Neural crest cell (in vitro differentiated cells): ENCODE results near the gene SLC38A8. TPM values are rescaled to one million over a fixed set of nuclear protein-coding genes. Genes with fewer than 3 reads are reported as not detected.

ENCODE experiments used
- DNase-seq: peaks from one replicate; pipeline ENCODE4 v3.0.0; 2021; ENCODE audit warnings: low read depth, mixed read lengths, low spot score
- H3K27ac Mint-ChIP-seq: one replicate; pipeline ENCODE4 v1.8.0; 2021; ENCODE audit warnings: mild to moderate bottlenecking, mixed read lengths; ENCODE audit not compliant: unreplicated experiment
- H3K27me3 Mint-ChIP-seq: 2 replicates; pipeline ENCODE4 v1.8.0; 2021; ENCODE audit warnings: low read depth, mild to moderate bottlenecking, mixed read lengths
- H3K36me3 Mint-ChIP-seq: 2 replicates; pipeline ENCODE4 v1.8.0; 2021; ENCODE audit warnings: low read depth, mild to moderate bottlenecking, mixed read lengths
- H3K4me1 Mint-ChIP-seq: 2 replicates; pipeline ENCODE4 v1.8.0; 2021; ENCODE audit warnings: mixed read lengths
- H3K4me3 Mint-ChIP-seq: one replicate; pipeline ENCODE4 v1.8.0; 2021; ENCODE audit warnings: mild to moderate bottlenecking, mixed read lengths
- H3K9me3 Mint-ChIP-seq: 2 replicates; pipeline ENCODE4 v1.8.0; 2021; ENCODE audit warnings: mixed read lengths
- total RNA-seq: library from RNA; stranded (reverse); gene quantifications from 2 replicates; pipeline ENCODE4 v1.2.1, GENCODE V29; 2021
- TF ChIP-seq, protein P1 (sequence below): fragments of 200-600 bp; sonication (generic); conservative IDR thresholded peaks from 2 replicates; pipeline ENCODE4 v1.5.0; 2021; ENCODE audit warnings: antibody characterized with exemption, mild to moderate bottlenecking

Gene SLC38A8
- total RNA-seq, 1 donor from 2014 or later = not detected

DNA sequence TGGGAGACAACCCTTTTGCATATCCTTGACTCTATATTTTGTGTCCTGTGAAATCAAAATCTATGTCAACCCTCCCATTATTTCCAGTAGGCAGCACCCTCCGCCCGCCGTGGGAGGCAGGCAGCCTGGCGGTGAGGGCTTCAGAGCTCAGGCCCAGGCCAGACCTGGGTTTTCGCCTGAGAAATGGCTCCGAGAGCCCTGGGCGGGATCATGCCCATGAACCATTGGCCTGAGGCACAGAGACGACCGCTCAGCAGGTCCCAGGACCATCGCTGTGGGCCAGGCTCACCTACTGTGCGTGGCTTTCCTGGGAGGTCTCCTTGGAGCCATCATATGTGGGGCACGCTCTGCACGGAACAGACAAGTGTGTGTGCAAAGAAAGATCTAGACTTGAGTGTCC lies 6.3 kb upstream of the SLC38A8 start:
- no peak for DNase-seq
- Mint-ChIP-seq H3K27ac (no peak overlapping the region), H3K36me3 (peaks cover 2% of the 10 kb centered on the region), H3K4me3 (no peak overlapping the region), H3K4me1 (peaks cover 22% of the 10 kb centered on the region), H3K9me3 (no peaks in the 10 kb centered on the region), H3K27me3 (peaks cover 3% of the 10 kb centered on the region)
- TF ChIP-seq, protein P1, sequence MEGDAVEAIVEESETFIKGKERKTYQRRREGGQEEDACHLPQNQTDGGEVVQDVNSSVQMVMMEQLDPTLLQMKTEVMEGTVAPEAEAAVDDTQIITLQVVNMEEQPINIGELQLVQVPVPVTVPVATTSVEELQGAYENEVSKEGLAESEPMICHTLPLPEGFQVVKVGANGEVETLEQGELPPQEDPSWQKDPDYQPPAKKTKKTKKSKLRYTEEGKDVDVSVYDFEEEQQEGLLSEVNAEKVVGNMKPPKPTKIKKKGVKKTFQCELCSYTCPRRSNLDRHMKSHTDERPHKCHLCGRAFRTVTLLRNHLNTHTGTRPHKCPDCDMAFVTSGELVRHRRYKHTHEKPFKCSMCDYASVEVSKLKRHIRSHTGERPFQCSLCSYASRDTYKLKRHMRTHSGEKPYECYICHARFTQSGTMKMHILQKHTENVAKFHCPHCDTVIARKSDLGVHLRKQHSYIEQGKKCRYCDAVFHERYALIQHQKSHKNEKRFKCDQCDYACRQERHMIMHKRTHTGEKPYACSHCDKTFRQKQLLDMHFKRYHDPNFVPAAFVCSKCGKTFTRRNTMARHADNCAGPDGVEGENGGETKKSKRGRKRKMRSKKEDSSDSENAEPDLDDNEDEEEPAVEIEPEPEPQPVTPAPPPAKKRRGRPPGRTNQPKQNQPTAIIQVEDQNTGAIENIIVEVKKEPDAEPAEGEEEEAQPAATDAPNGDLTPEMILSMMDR = no peak

DNA sequence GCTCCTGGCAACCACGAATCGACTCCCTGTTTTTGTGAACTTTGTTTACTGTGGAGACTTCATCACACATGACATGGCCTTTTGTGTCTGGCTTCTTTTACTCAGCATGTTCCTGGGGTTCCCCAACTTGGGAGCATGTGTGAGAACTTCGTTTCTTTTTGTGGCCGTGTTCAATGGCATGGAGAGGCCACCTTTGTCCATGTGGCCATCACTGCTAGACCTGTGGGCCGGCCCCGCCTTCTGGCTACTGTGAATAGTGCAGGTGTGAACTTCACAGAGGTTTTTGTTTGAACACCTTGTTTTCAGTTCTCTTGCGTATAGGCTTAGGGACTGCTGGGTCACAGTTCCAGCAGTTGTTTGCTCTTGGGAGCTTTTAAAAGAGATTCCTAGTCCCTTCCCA lies 5.7 kb upstream of the SLC38A8 start:
- H3K4me3 Mint-ChIP-seq = no peak overlapping the region
- peaks cover 3% of the 10 kb centered on the region for H3K27me3 Mint-ChIP-seq
- peaks cover 2% of the 10 kb centered on the region for H3K36me3 Mint-ChIP-seq
- TF ChIP-seq, protein P1 = peak; percentile 47
- no peaks in the 10 kb centered on the region for H3K9me3 Mint-ChIP-seq
- no peak for DNase-seq
- H3K27ac Mint-ChIP-seq = no peak overlapping the region
- H3K4me1 Mint-ChIP-seq = peaks cover 28% of the 10 kb centered on the region

DNA sequence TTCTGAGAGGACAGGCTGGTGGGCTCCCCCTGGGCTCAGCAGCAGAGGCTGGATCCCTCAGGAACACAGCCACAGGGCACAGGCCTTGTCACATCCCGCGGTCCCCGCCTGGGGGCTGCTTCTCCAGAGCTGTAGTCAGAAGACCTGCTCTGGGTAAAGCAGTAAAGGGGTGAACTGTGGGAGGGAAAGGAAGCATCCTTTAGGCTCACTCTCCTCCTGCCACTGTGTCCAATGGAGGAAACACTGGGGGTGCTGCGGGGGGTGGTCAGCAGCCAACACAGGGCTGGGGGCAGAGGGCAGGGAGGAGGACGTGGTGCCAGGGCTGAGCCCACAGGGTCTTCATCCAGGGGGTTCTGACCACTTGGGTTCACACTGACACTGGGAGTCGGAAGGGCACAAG lies 5.0 kb upstream of the SLC38A8 start:
- TF ChIP-seq, protein P1 = no peak
- Mint-ChIP-seq H3K4me3 (no peak overlapping the region), H3K27me3 (peaks cover 3% of the 10 kb centered on the region), H3K9me3 (no peaks in the 10 kb centered on the region), H3K27ac (no peak overlapping the region), H3K4me1 (peaks cover 26% of the 10 kb centered on the region), H3K36me3 (no peaks in the 10 kb centered on the region)
- DNase-seq = no peak

DNA sequence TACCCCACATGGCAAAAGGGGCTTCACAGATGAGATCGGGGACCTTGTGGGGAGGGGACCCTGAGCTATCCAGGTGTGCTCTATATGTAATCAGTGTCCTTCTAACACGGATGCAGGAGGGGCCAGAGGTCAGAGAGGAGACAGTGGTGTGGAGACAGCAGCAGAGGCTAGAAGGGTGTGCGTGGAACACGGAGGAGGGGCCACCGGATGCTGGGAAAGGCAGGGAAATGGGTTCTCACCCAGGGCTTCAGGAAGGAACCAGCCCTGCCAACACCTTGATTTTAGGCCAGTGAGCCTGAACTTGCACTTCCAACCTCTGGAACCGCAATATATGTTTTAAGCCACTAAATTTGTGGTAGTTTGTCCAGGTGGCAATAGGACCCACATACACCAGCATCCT lies 4.6 kb upstream of the SLC38A8 start:
- DNase-seq = no peak
- Mint-ChIP-seq H3K9me3 (no peaks in the 10 kb centered on the region), H3K4me1 (peaks cover 22% of the 10 kb centered on the region), H3K27me3 (peaks cover 3% of the 10 kb centered on the region), H3K36me3 (no peaks in the 10 kb centered on the region), H3K27ac (no peak overlapping the region), H3K4me3 (no peak overlapping the region)
- TF ChIP-seq, protein P1 = no peak

DNA sequence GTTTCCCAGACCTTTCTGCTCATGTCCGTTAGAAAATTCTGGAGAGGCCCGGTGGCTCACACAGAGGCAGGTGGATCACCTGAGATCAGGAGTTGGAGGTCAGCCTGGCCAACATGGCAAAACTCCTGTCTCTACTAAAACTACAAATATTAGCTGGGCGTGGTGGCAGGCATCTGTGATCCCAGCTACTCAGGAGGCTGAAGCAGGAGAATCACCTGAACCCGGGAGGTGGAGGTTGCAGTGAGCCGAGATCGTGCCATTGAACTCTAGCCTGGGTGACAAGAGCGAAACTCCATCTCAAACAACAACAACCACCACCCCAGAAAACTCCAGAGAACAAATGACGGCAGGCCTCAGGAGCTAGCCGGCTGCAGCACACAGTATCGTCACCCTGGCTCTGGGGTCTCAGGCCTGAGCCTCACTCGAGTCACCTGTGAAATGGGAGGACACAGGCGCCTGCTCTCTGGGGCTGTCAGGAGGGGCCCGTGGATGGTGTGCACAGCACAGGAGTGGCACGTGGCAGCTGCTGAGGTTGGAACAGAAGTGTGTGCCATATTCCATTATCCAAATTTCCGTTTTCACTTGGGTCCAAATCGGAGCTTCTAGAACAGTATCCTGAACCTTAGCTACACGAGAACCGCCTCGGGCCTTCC lies 3.3 kb upstream of the SLC38A8 start:
- H3K9me3 Mint-ChIP-seq = no peaks in the 10 kb centered on the region
- no peak for DNase-seq
- no peaks in the 10 kb centered on the region for H3K36me3 Mint-ChIP-seq
- H3K27ac Mint-ChIP-seq = no peak overlapping the region
- TF ChIP-seq, protein P1 = no peak
- no peak overlapping the region for H3K4me3 Mint-ChIP-seq
- peaks cover 3% of the 10 kb centered on the region for H3K27me3 Mint-ChIP-seq
- H3K4me1 Mint-ChIP-seq = peaks cover 22% of the 10 kb centered on the region
